GM19452 (cell line): Measurements from ENCODE around the gene VWCE.

Experiments
- ATAC-seq: cut with Tn5 transposase; IDR thresholded peaks from one replicate; pipeline ENCODE4 v1.9.1; 2021; ENCODE audit not compliant: unreplicated experiment

Gene VWCE

GRCh38 chr11:61287338-61287977 lies 7.7 kb downstream of the VWCE start:
- ATAC-seq = no peak

- no peak for ATAC-seq
Observed at GRCh38 chr11:61283613-61284012, 11.5 kb downstream of the VWCE start.

- no peak for ATAC-seq
Observed at GRCh38 chr11:61281581-61282250, 13.4 kb downstream of the VWCE start.

- no peak for ATAC-seq
Observed at GRCh38 chr11:61280883-61281580, 14.1 kb downstream of the VWCE start.

GRCh38 chr11:61279934-61280659 lies 15.0 kb downstream of the VWCE start:
- ATAC-seq = no peak

GRCh38 chr11:61278001-61278470 lies 17.1 kb downstream of the VWCE start:
- ATAC-seq = no peak

- ATAC-seq = no peak
Observed at GRCh38 chr11:61277186-61278000, 17.7 kb downstream of the VWCE start.

- no peak for ATAC-seq
Observed at GRCh38 chr11:61275191-61275590, 19.9 kb downstream of the VWCE start.

GRCh38 chr11:61274084-61274483 lies 21.0 kb downstream of the VWCE start:
- no peak for ATAC-seq

- ATAC-seq = no peak
Observed at GRCh38 chr11:61273178-61274078, 21.7 kb downstream of the VWCE start.

GRCh38 chr11:61272731-61273130 lies 22.4 kb downstream of the VWCE start:
- ATAC-seq = no peak

GRCh38 chr11:61270354-61271076 lies 24.6 kb downstream of the VWCE start:
- no peak for ATAC-seq

- no peak for ATAC-seq
Observed at GRCh38 chr11:61268588-61269250, 26.4 kb downstream of the VWCE start.

GRCh38 chr11:61267437-61267841 lies 27.7 kb downstream of the VWCE start:
- no peak for ATAC-seq

- ATAC-seq = no peak
Observed at GRCh38 chr11:61266602-61267001, 28.5 kb downstream of the VWCE start.

- no peak for ATAC-seq
Observed at GRCh38 chr11:61265357-61265756, 29.8 kb downstream of the VWCE start.

- no peak for ATAC-seq
Observed at GRCh38 chr11:61264795-61265194, 30.3 kb downstream of the VWCE start.

GRCh38 chr11:61264371-61264770 lies 30.7 kb downstream of the VWCE start:
- ATAC-seq = no peak
